ENCODE data around the gene SLC6A11. TPM values are rescaled to one million over a fixed set of nuclear protein-coding genes. Genes with fewer than 3 reads are reported as not detected.
A peak's percentile ranks its signal among the peaks of the same experiment; 100 is the strongest.

SLC6A11 gene
- total RNA-seq, 1 donor from 2014 or later: not detected

- TF ChIP-seq CTCF (conservative IDR thresholded peaks at IDR 0.05; ENCODE audit: low read depth, low read length): no peak
- H3K4me3 ChIP-seq (ENCODE audit: low read depth, low read length): no peak overlapping the region
- DNase-seq (ENCODE audit: low read depth): no peak
Observed at GRCh38 chr3:10977892-10978510, 162.0 kb downstream of the SLC6A11 start.

- DNase-seq (ENCODE audit: low read depth): no peak
- TF ChIP-seq CTCF (conservative IDR thresholded peaks at IDR 0.05; ENCODE audit: low read depth, low read length): no peak
- H3K4me3 ChIP-seq (ENCODE audit: low read depth, low read length): no peak overlapping the region
Observed at GRCh38 chr3:10978956-10979355, 162.9 kb downstream of the SLC6A11 start.

DNA sequence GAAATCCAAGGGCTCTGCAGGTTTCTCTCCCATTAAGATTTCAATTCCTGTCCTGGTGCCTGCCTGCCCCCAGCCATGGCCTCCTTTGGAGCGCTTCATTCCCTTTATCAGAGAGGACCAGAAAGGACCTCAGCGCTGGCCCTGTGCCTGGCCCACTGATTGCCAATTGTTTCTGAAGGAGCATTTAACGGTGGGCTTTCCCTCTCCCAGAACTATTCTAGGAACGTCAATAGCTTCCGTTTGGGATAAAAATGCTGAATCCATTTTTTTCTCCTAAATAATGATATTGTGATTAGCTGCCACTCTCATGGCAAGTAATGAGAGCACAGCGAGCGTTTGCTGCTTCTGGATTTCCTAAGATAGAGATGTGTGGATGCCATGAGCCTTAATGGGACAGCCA lies 164.3 kb downstream of the SLC6A11 start:
- no peak for DNase-seq (ENCODE audit: low read depth)
- TF ChIP-seq CTCF (conservative IDR thresholded peaks at IDR 0.05; ENCODE audit: low read depth, low read length): no peak
- no peak overlapping the region for H3K4me3 ChIP-seq (ENCODE audit: low read depth, low read length)

DNA sequence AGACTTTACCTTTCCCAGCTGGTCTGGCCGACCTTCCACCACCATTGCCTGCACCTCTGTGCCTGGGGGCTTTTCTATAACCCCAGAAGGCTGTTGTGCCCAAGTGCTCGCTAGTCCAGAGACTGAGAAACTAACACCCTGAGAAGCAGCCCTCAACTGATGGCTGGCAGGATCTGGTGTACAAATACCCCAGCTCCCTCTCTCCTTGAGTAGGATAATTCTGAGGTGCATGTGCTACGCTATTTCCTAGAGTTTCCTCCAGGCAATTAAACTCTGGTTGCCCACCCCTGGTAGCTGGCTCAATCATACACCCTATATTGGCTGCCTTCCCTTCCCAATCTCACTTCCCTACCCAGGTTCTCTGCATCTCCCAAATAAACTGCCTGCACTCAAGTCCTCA lies 165.0 kb downstream of the SLC6A11 start:
- no peak for TF ChIP-seq CTCF (conservative IDR thresholded peaks at IDR 0.05; ENCODE audit: low read depth, low read length)
- DNase-seq (ENCODE audit: low read depth): no peak
- no peak overlapping the region for H3K4me3 ChIP-seq (ENCODE audit: low read depth, low read length)

DNA sequence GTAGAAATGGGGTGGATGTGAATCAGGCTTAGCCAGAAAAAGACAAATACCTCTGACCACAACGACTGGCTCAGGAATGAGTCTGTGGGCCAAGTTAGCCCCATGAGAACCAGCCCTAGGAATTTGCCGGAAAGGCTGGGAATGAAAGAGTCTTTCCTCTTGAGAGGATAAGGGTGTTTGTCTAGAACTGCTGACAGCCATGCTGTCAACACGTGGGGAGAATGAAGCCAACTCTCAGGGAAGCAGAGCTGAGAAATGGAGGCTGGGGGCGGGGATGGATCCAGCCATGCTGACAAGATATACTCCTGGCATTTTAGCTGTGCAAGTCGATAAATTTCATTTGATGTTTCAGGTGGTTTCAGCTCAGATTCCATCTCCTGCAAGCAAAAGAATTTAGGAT lies 165.9 kb downstream of the SLC6A11 start:
- no peak for TF ChIP-seq CTCF (conservative IDR thresholded peaks at IDR 0.05; ENCODE audit: low read depth, low read length)
- DNase-seq (ENCODE audit: low read depth): no peak
- no peak overlapping the region for H3K4me3 ChIP-seq (ENCODE audit: low read depth, low read length)

DNA sequence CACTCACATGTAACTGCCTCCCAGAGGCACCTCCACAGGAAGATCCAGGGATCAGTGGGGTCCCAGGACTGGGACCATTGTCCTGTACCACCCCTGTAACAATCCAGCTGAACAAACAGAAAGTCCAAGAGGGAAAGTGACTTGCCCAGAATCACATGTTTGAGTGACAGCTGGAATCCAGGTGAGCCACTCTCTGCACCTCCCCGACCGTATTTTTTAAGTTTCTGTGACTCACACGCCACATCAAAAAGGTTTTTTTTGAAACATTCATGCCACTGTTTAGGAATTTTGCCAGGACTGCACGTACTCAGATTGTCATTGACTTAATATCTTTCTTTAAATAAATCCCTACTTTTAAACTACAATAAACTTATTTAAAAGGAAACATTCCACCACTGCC lies 166.8 kb downstream of the SLC6A11 start:
- no peak for DNase-seq (ENCODE audit: low read depth)
- H3K4me3 ChIP-seq (ENCODE audit: low read depth, low read length): no peak overlapping the region
- no peak for TF ChIP-seq CTCF (conservative IDR thresholded peaks at IDR 0.05; ENCODE audit: low read depth, low read length)

DNA sequence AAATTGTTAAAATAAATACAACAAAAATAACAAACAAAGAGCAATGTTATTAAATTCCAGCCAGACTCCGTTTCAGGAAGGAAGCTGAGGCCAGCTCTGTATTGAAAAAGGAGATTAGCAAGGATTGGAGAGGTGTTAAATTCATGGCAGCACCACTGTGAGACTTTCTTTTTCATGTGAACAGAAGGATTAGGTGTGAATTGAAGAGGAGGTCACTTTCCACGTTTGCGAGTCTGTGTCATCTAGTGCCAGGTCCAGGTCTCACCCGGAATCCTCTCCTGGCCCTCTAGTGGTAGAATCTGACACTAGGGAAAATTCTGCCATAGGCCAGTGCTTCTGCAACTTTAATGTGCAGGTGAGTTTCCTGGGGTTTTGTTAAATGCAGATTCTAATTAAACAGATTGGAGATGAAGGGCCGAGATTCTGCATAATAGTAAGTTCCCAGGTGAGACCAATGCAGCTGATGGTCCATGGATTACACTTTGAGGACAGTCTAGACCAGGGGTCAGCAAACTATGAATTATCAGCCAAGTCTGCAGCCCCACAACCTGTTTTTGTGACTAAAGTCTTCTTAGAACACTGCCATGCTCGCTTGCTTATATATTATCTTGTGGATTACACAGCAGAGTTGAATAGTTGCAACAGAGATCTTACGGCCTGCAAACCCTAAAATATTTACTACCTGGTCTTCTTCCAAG lies 167.3 kb downstream of the SLC6A11 start:
- TF ChIP-seq CTCF (conservative IDR thresholded peaks at IDR 0.05; ENCODE audit: low read depth, low read length): peak; percentile 93
- DNase-seq (ENCODE audit: low read depth): no peak
- H3K4me3 ChIP-seq (ENCODE audit: low read depth, low read length): no peak overlapping the region

All from epithelial cell of proximal tubule (primary cell).